Measurements from ENCODE around the gene CIITA. TPM values are rescaled to one million over a fixed set of nuclear protein-coding genes. Genes with fewer than 3 reads are reported as not detected.

CIITA gene
- polyA plus RNA-seq, 3 donors = 4.9 to 6.3 (median 5.7) TPM

DNA sequence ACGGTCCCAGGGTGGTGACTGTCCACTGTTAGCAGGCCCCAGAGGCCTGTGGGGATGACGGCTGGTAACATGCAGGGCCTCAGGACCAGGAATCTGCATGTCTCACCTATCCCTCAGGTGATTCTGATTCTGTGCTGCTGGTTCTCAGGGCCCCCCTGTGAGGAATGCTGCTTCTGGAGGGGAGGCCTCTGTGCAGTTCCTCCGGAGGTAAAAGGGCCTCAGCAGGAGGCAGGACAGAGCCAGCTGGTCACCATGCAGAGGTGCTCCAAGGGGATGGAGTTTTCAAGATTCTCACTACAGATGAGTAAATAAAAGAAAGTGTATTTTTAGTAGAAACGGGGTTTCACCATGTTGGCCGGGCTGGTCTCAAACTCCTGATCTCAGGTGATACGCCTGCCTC is 101.1 kb downstream of the CIITA start:
- DNase-seq (ENCODE audit: low read depth in 3 of 3, low spot score in 2 of 3) = no peak

DNA sequence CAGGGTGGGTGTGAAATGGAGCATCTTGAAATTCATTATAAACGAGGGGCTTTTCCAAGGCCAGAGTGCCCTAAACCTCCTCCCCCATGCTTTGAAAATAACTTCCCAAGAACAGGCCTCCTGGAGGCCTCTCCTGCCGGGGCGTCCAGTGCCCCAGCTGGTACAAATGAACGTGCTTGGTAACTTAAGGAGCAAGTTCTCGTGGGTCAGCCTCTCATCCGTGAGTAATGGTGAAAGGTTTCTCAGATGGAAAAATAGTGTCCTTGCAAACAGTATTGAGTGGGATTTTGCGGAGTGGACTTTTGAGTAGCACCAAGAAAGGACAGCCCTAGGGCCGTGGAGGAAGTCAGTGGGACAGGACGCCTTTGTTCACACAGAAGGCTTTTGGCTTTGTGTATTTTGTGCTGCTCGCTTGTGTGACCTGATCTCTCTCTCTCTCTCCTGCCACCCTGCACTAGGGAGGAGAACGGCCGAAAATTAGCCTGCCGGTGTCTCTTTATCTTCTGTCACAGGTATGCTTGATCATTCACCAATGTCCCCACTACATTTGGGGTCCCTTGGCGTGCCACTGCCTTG is 102.0 kb downstream of the CIITA start:
- DNase-seq (ENCODE audit: low read depth in 3 of 3, low spot score in 2 of 3) = no peak

DNA sequence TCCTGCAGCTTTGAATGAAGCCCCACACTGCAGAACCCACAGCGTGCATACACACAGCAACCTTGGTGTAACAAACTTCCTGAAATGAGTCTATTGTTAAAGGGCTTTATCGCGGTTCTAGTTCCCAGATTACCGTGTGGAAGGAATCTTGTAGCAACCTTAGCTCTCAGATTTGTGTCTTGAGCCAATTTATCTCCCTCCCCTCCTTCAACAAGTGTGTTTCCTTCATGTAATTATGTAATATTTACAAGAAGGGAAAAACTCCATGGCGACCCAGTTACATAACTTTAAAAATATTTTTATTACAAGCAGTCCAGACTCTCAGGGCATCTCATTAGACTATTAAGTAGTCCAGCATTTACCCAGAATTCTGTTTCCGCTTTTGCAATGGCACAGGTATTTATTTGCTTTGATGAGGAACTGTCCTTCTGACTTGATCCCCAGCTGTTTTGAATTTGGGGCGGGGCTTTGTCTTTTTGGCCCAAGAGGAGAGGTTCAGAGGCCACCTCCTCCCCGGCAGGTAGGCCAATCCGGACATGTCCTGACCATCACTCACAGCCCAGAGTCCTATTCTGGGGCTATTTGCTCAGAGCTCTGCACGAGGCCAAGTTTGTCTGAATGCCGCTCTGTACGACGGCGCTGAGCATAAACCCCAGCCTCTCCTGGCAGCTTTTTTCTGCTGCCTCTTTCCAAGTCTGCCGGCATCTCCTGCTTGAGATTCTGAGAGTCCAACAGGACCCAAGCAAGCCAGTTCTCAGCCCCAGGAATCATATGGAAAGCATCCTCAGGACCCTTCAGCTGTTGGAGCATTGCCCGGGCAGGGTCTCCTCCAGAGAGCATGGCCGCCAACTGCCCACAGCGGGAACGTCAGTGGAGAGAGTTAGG is 103.0 kb downstream of the CIITA start:
- DNase-seq (ENCODE audit: low read depth in 3 of 3, low spot score in 2 of 3) = no peak

DNA sequence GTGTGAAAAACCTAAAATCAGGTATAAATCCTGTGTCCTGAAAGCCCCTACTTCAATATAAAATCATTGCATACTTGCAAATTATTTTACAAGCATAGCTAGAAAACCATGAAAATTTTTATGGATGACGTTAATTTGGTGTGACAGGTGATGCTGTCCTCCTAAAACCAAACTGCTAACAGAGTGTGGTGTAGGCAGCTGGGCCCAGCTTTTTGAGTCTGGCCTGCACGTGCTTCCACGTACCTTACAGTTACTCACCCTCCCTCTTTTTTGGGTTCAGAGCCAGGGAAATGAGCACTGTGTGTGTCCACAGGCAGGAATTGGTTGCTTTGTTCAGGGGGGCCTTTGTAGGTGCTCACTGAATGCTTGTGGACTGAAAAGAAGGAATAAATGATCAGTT is 103.8 kb downstream of the CIITA start:
- no peak for DNase-seq (ENCODE audit: low read depth in 3 of 3, low spot score in 2 of 3)

DNA sequence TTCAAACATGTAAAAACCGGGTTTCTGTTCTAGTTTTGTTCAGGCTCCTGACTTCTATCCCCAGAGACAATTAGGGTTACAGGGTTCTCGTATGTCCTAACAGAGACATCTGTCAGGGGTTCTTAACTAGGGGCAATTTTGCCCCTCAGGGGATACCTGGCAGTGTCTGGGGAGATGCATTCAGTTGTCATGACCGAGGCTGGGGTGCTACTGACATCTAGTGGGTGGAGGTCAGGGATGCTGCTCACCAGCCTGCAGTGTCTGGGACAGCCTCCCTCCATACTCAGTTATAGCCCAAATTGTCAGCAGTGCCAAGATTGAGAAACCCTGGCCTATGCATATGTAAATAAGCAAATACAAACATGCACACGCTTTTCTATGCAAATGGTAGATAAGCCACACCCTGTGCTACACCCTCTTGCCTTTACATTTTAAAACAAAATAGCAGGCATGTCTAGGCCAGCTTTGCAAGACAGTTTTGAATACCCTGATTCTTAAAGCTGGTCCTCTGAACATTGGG is 104.8 kb downstream of the CIITA start:
- DNase-seq (ENCODE audit: low read depth in 3 of 3, low spot score in 2 of 3) = no peak

DNA sequence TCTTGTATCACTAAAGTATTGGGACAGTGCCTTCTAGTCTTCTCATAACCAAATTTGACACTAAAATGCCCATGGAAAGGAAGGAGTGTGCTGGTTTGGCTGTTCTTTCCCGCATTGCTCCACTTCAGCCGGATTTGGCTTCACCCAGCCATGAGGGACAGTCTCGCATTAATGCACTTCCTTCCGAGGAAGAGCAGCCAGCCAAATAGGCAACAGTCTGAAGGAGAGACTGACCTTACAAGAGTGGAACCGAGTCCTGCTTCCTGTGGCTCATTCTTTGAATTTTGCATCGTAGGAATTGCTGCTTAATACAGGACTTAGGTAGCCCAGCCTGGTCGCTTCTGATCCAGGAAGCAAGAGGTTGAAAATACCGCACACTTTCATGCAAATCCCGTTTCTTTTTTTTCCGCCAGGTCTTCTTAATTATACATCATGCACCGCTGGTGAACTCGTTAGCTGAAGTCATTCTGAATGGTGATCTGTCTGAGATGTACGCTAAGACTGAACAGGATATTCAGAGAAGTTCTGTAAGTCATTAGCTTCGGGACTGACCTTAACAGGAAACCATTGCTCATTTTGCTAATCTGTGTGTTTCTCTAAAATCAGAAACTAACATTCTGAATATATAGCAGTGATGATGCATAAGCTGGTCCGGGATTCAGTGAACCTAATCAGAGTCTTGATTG is 105.6 kb downstream of the CIITA start:
- DNase-seq (ENCODE audit: low read depth in 3 of 3, low spot score in 2 of 3) = no peak

DNA sequence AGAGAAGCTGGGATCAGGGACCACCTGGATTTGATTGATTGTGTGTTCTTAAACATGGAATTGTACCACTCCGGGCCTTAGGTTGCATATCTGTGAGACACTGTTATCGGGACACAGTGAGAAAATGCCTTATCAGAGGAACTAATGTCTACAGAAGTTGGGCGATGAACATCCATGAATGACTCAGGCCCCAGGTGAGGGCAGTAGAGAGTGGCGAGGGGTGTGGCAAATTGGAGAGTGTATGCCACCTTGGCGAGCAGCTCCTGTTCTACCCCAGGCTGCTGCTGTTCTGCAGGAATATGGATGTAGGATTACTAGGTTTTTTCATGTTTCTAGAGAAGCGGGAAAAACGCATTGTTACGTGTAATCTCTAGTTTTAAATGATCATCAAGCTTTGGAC is 106.2 kb downstream of the CIITA start:
- no peak for DNase-seq (ENCODE audit: low read depth in 3 of 3, low spot score in 2 of 3)

DNA sequence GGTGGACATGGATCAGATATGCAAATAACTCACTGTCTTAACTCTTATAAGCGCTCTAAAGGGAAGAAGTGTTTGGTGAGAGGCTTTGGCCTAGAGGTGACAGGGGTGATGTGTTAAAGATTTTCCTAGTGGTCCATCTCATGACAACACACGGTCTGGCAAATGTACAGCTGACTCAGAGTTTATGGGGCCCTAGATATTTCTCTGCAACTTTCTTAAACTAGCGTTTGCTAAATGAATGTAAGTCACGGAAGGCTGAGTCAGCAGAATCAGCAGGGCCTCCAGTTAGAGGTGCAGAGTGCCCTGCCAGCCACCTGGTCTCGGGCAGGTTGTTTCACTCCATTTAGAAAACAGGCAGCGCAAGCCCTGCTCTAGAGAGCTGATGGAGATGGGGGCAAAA is 107.5 kb downstream of the CIITA start:
- no peak for DNase-seq (ENCODE audit: low read depth in 3 of 3, low spot score in 2 of 3)

Other genes starting within 250 kb of the CIITA start
- under 1 TPM; 0.10 to 0.24 (median 0.22) TPM for gene TEKT5, start 182.3 kb upstream of the CIITA start, polyA plus RNA-seq (ENCODE audit: insufficient read length in 3 of 3)
- 10 to 100 TPM; 31.8 to 34.2 (median 33.0) TPM for gene NUBP1, start 133.4 kb upstream of the CIITA start, polyA plus RNA-seq (ENCODE audit: insufficient read length in 3 of 3)
- gene TVP23A, start 58.4 kb upstream of the CIITA start, polyA plus RNA-seq (ENCODE audit: insufficient read length in 3 of 3) = 1 to 10 TPM; 2.6 to 3.9 (median 3.1) TPM
- 10 to 100 TPM; 42.8 to 49.0 (median 44.3) TPM for gene DEXI, start 65.3 kb downstream of the CIITA start, polyA plus RNA-seq (ENCODE audit: insufficient read length in 3 of 3)
- gene CLEC16A, start 67.4 kb downstream of the CIITA start, polyA plus RNA-seq (ENCODE audit: insufficient read length in 3 of 3) = 10 to 100 TPM; 22.1 to 26.3 (median 23.3) TPM